K562 (cell line): ENCODE results near the gene PAFAH1B1. TPM values are rescaled to one million over a fixed set of nuclear protein-coding genes. Genes with fewer than 3 reads are reported as not detected.

Source experiments
- ATAC-seq: fragments of 200-7000 bp; cut with Tn5 transposase; 3 replicates; pipeline ENCODE4 v1.9.1; 2020; ENCODE audit warnings: moderate library complexity
- BruUV-seq: library from RNA; stranded (reverse); fragments of 400-500 nt; replicated peaks from 2 replicates; lab custom pipeline; 2021; lab: Mats Ljungman, UMichigan
- CTCF ChIA-PET: fragments of 300-600 bp; formaldehyde crosslinking; extraction: SDS; loops from one replicate; lab custom pipeline; 2021; ENCODE audit warnings: low intra/inter-chr PET ratio; lab: Yijun Ruan, JAX
- POLR2A ChIA-PET: fragments of 300-600, 350-650 bp; sonication (Branson Sonifier 250); formaldehyde crosslinking; extraction: SDS; loops from one replicate; lab custom pipeline; 2021; ENCODE audit warnings: antibody characterized with exemption, inconsistent platforms; lab: Yijun Ruan, JAX
- DNase-seq, 4 experiments: peaks; one replicate each; pipeline versions ENCODE4 v3.0.0 to v3.0.0-alpha.2; 2011 to 2018; ENCODE audit warnings: low spot score in 3 of 4, mixed read lengths in 3 of 4; ENCODE audit errors: extremely low read depth in 1 of 4
- FAIRE-seq: peaks from 2 replicates; lab custom pipeline; 2011; peaks lifted over from hg19 to GRCh38; lab: Jason Lieb, UNC
- H2AFZ ChIP-seq: 2 replicates; pipeline ENCODE4 v1.6.0; 2011; ENCODE audit warnings: low read depth, low read length, control low read depth, inconsistent platforms
- H3K27ac ChIP-seq: fragments of 200-600 bp; 3 replicates; pipeline ENCODE4 v1.8.0; 2011; ENCODE audit warnings: low read depth, mild to moderate bottlenecking, control low read depth, inconsistent platforms, low read length, moderate library complexity, mixed read lengths; ENCODE audit errors: extremely low read depth
- H3K27me3 ChIP-seq, 2 experiments: fragments of 300-600 bp in 1 of 2; 2 replicates in 1 of 2; 3 replicates in 1 of 2; pipeline versions ENCODE4 v1.6.0 to v1.8.0; 2011; ENCODE audit warnings: inconsistent platforms in 2 of 2, low read length in 2 of 2, mild to moderate bottlenecking in 1 of 2, mixed read lengths in 1 of 2, moderate library complexity in 1 of 2; ENCODE audit not compliant: control insufficient read depth in 2 of 2, insufficient read depth in 2 of 2
- H3K36me3 ChIP-seq: fragments of 300-600 bp; 3 replicates; pipeline ENCODE4 v1.8.0; 2011; ENCODE audit warnings: mild to moderate bottlenecking, low read length, inconsistent platforms; ENCODE audit not compliant: control insufficient read depth, insufficient read depth
- H3K4me1 ChIP-seq, 2 experiments: fragments of 200-600 bp in 1 of 2; replicated peaks in 1 of 2; 2 replicates in 1 of 2; 3 replicates in 1 of 2; pipeline versions ENCODE4 v1.5.1 to v1.8.0; 2011; ENCODE audit warnings: inconsistent platforms in 2 of 2, low read length in 2 of 2, mild to moderate bottlenecking in 1 of 2, mixed read lengths in 1 of 2, moderate library complexity in 1 of 2; ENCODE audit not compliant: control insufficient read depth in 2 of 2, insufficient read depth in 2 of 2
- H3K4me2 ChIP-seq: 2 replicates; pipeline ENCODE4 v1.6.1; 2011; ENCODE audit warnings: low read length, control low read depth, inconsistent platforms, mixed read lengths; ENCODE audit not compliant: insufficient read depth
- H3K4me3 ChIP-seq: fragments of 200-600 bp; sonication (generic), shearing (Covaris generic); 2 replicates; pipeline ENCODE4 v1.5.1; 2016; ENCODE audit warnings: control low read depth, inconsistent platforms
- H3K79me2 ChIP-seq: fragments of 200-600 bp; 3 replicates; pipeline ENCODE4 v1.8.0; 2011; ENCODE audit warnings: low read length, inconsistent platforms; ENCODE audit not compliant: control insufficient read depth, insufficient read depth
- H3K9ac ChIP-seq, 2 experiments: 2 replicates each; pipeline versions ENCODE4 v1.6.0 to v1.6.1; 2011; ENCODE audit warnings: low read depth in 2 of 2, low read length in 2 of 2, control low read depth in 1 of 2, inconsistent platforms in 1 of 2, mild to moderate bottlenecking in 1 of 2, mixed read lengths in 1 of 2; ENCODE audit not compliant: insufficient read depth in 1 of 2
- H3K9me1 ChIP-seq: one replicate; pipeline ENCODE4 v1.6.0; 2011; ENCODE audit warnings: inconsistent platforms, mild to moderate bottlenecking, low read length, moderate library complexity; ENCODE audit not compliant: control insufficient read depth, insufficient read depth
- H3K9me3 ChIP-seq: replicated peaks from 2 replicates; pipeline ENCODE4 v1.5.1; 2011; ENCODE audit warnings: low read depth, low read length, inconsistent platforms; ENCODE audit not compliant: control insufficient read depth, insufficient read depth
- H4K20me1 ChIP-seq: replicated peaks from 2 replicates; pipeline ENCODE4 v1.6.1; 2011; ENCODE audit warnings: low read length, inconsistent platforms, mixed read lengths; ENCODE audit not compliant: control insufficient read depth, insufficient read depth
- EP400 ChIP-seq: fragments of 450-650 bp; IDR thresholded peaks from 2 replicates; pipeline ENCODE4 v1.6.1; 2017; ENCODE audit warnings: antibody characterized with exemption, mild to moderate bottlenecking, moderate library complexity
- HDGF ChIP-seq: fragments of 450-650 bp; IDR thresholded peaks from 2 replicates; pipeline ENCODE4 v1.6.1; 2016
- HLTF ChIP-seq: fragments of 450-650 bp; IDR thresholded peaks from 2 replicates; pipeline ENCODE4 v1.6.1; 2016
- MED1 ChIP-seq: sonication (generic); formaldehyde crosslinking; IDR thresholded peaks from 2 replicates; pipeline ENCODE4 v1.8.1; 2023; ENCODE audit warnings: missing genetic modification reagents, borderline replicate concordance
- MNT ChIP-seq, 2 experiments: fragments of 450-650 bp; conservative IDR thresholded peaks; 2 replicates each; pipeline ENCODE4 v1.6.1; 2017; ENCODE audit warnings: mild to moderate bottlenecking in 2 of 2, moderate library complexity in 2 of 2
- MYC ChIP-seq, 2 experiments: fragments of 250-450 bp in 1 of 2; sonication (Bioruptor Pico) in 1 of 2; IDR thresholded peaks; 2 replicates each; pipeline versions ENCODE4 v1.5.1 to v1.6.1; 2012 to 2021; ENCODE audit warnings: low read depth in 2 of 2, borderline replicate concordance in 1 of 2, improper control_type of control experiment in 1 of 2, low read length in 1 of 2, mild to moderate bottlenecking in 1 of 2, moderate library complexity in 1 of 2
- NCOR1 ChIP-seq: fragments of 450-650 bp; IDR thresholded peaks from 2 replicates; pipeline ENCODE4 v1.6.1; 2016; ENCODE audit warnings: mild to moderate bottlenecking, moderate library complexity
- NKRF ChIP-seq: fragments of 450-650 bp; IDR thresholded peaks from 2 replicates; pipeline ENCODE4 v1.6.1; 2016; ENCODE audit warnings: borderline replicate concordance
- NRF1 ChIP-seq, 2 experiments: fragments of 450-650 bp; IDR thresholded peaks in 1 of 2; conservative IDR thresholded peaks in 1 of 2; 2 replicates each; pipeline ENCODE4 v1.6.1; 2014; ENCODE audit warnings: mild to moderate bottlenecking in 2 of 2
- RBM15 ChIP-seq: fragments of 200-400 bp; formaldehyde crosslinking; IDR thresholded peaks from 2 replicates; pipeline ENCODE4 v1.6.1; 2018; ENCODE audit warnings: mild to moderate bottlenecking, low read length, moderate library complexity; ENCODE audit not compliant: insufficient read depth
- RBM34 ChIP-seq: fragments of 200-400 bp; formaldehyde crosslinking; IDR thresholded peaks from 2 replicates; pipeline ENCODE4 v1.6.1; 2018; ENCODE audit warnings: low read length, borderline replicate concordance; ENCODE audit not compliant: insufficient read depth
- SAFB ChIP-seq: fragments of 200-400 bp; formaldehyde crosslinking; IDR thresholded peaks from 2 replicates; pipeline ENCODE4 v1.6.1; 2017; ENCODE audit warnings: low read depth, low read length, borderline replicate concordance
- SAP30 ChIP-seq: fragments of 200-600 bp; sonication (generic); IDR thresholded peaks from 2 replicates; pipeline ENCODE4 v1.6.1; 2012; ENCODE audit warnings: borderline replicate concordance, low read depth, mild to moderate bottlenecking, moderate library complexity, low read length, control low read depth, inconsistent platforms; ENCODE audit not compliant: insufficient read depth, poor library complexity, severe bottlenecking
- ZNF232 ChIP-seq: sonication (generic); formaldehyde crosslinking; IDR thresholded peaks from 2 replicates; pipeline ENCODE4 v1.8.0; 2022; ENCODE audit warnings: mild to moderate bottlenecking, missing genetic modification reagents
- ZNF583 ChIP-seq: fragments of 250-450 bp; sonication (Bioruptor Pico); IDR thresholded peaks from 2 replicates; pipeline ENCODE4 v1.4.0; 2020
- WGBS: fragments of 100-300 bp; shearing (Covaris generic); methylation state at CpG from one replicate; pipeline ENCODE4 v1.1.6; 2016; ENCODE audit warnings: low coverage, mixed read lengths; ENCODE audit not compliant: insufficient coverage; ENCODE audit errors: missing lambda C conversion rate; 5-methylcytosine and 5-hydroxymethylcytosine counted together
- in situ Hi-C: fragments of 300-500 bp; cut with MboI; formaldehyde crosslinking; loops from 4 replicates; pipeline ENCODE4 v1.15.0; 2018; ENCODE audit warnings: inconsistent platforms, mixed read lengths
- intact Hi-C: fragments of 100-400 bp; cut with micrococcal nuclease; formaldehyde crosslinking; loops from 2 replicates; pipeline ENCODE4 v1.14.2; 2022
- polyA plus RNA-seq, 8 experiments: library from polyadenylated mRNA; depleted of rRNA in 4 of 8; stranded (reverse) in 5 of 8; unstranded in 3 of 8; fragments of >200 nt; fragmentation: Nextera tagmentation in 2 of 8; fragmentation: Illumina TruSeq in 1 of 8; extraction: Ambion mirVana in 2 of 8; extraction: Trizol in 1 of 8; gene quantifications; 2 replicates each; pipeline versions ENCODE4 v1.2.1 to v1.2.3, GENCODE V29; 2011 to 2014; ENCODE audit warnings: inconsistent platforms in 1 of 8, missing spikeins in 1 of 8
- total RNA-seq, 7 experiments: library from RNA; depleted of rRNA in 6 of 7; stranded (reverse); fragments of >200 nt in 6 of 7; fragmentation: Illumina TruSeq in 2 of 7; extraction: Trizol in 2 of 7; gene quantifications; 2 replicates each; pipeline versions ENCODE4 v1.2.1 to v1.2.3, GENCODE V29; 2011 to 2021; ENCODE audit warnings: low replicate concordance in 1 of 7
- TF ChIP-seq, protein P1 (sequence below): sonication (generic); formaldehyde crosslinking; IDR thresholded peaks from 2 replicates; pipeline ENCODE4 v1.9.0; 2022; ENCODE audit warnings: mild to moderate bottlenecking, missing genetic modification reagents

The PAFAH1B1 gene
- total and polyA plus RNA-seq, 9 of the 15 experiments (the other 6 are each of a cell fraction or from before 2014, with no cell fraction given): 23.3 to 66.4 (median 40.2) TPM

- intact Hi-C loops (no loop called here), in situ Hi-C loops (no loop called here)
- FAIRE-seq: no peak
- peak overlapping the region; percentile 96 for H3K4me2 ChIP-seq
- BruUV-seq: no TSS peak
- 0% methylated on average over 15 of the region's 82 CpGs for WGBS
- H4K20me1 ChIP-seq: peaks cover 20% of the 10 kb centered on the region
- H3K79me2 ChIP-seq: peaks cover 68% of the 10 kb centered on the region
- H3K27ac ChIP-seq: peak overlapping the region; percentile 80
- peak in 2 of 4 experiments; percentile 67 to 74 for DNase-seq
- H3K9me1 ChIP-seq: peaks cover 5% of the 10 kb centered on the region
- H3K4me1 ChIP-seq: peaks cover 18 to 61% of the 10 kb centered on the region in 2 experiments; a peak in 4 of 5 replicates
- no peaks in the 10 kb centered on the region for H3K27me3 ChIP-seq
- POLR2A ChIA-PET: interaction anchor here (1.4 kb wide), 1 partner anchor 11 kb away, joined by 5 read pairs; no protein-coding TSS in a partner anchor
- peaks cover 35% of the 10 kb centered on the region; the same call in 1 of the 3 replicates for H3K36me3 ChIP-seq
- peak overlapping the region; percentile 67 to 99 for H3K9ac ChIP-seq
- CTCF ChIA-PET: no interaction called here
- 0 out of 2 replicates have a peak overlapping the region, but pooled peaks have one; percentile 16 for H2AFZ ChIP-seq
- peak overlapping the region; percentile 70 for H3K4me3 ChIP-seq
- ATAC-seq: peak; percentile 12
- H3K9me3 ChIP-seq: no peaks in the 10 kb centered on the region
- peak; percentile 29 for TF ChIP-seq SAP30
- TF ChIP-seq EP400: 0 out of 2 replicates have a peak, but pooled peaks have one; percentile 27
- TF ChIP-seq HDGF: no peak
- TF ChIP-seq MYC (IDR thresholded peaks at IDR 0.05; ENCODE audit: low read depth, low read length): 0 out of 2 replicates have a peak, but pooled peaks have one; percentile 38
- no peak for TF ChIP-seq MYC (CRISPR knock-in tag; IDR thresholded peaks at IDR 0.05; ENCODE audit: borderline replicate concordance, low read depth)
- peak; percentile 48 to 61 for TF ChIP-seq MNT (conservative IDR thresholded peaks at IDR 0.05)
- 0 out of 2 replicates have a peak, but pooled peaks have one; percentile 40 for TF ChIP-seq MED1 (CRISPR knock-in tag)
- 0 out of 2 replicates have a peak, but pooled peaks have one; percentile 4 for TF ChIP-seq SAFB
- no peak for TF ChIP-seq NCOR1
- no peak for TF ChIP-seq HLTF
- 0 out of 2 replicates have a peak, but pooled peaks have one; percentile 52 for TF ChIP-seq ZNF232 (CRISPR knock-in tag)
- TF ChIP-seq ZNF583 (CRISPR knock-in tag): no peak
- TF ChIP-seq, protein P1, sequence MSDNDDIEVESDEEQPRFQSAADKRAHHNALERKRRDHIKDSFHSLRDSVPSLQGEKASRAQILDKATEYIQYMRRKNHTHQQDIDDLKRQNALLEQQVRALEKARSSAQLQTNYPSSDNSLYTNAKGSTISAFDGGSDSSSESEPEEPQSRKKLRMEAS (CRISPR knock-in tag): peak; percentile 89
- peak in 1 of 2 experiments; percentile 43; a peak in 1 of 4 replicates for TF ChIP-seq NRF1 (conservative IDR thresholded peaks at IDR 0.05 in 1 of 2, IDR thresholded peaks at IDR 0.05 in 1 of 2)
- 0 out of 2 replicates have a peak, but pooled peaks have one; percentile 21 for TF ChIP-seq NKRF
- no peak for TF ChIP-seq RBM34
- no peak for TF ChIP-seq RBM15
These were observed 117.6 kb downstream of the PAFAH1B1 start for GRCh38 chr17:2710803-2711607.
